Measurements from ENCODE around the gene TTC33. TPM values are rescaled to one million over a fixed set of nuclear protein-coding genes. Genes with fewer than 3 reads are reported as not detected.
A peak's percentile ranks its signal among the peaks of the same experiment; 100 is the strongest.

TTC33 gene
- total RNA-seq, 1 experiment from 2014 or later = 12.6 TPM

GRCh38 chr5:40681363-40682153 lies 74.2 kb downstream of the TTC33 start:
- BruUV-seq (replicated peaks) = no TSS peak
- ChIA-PET POLR2A (no interaction called here), CTCF (interaction anchor here (0.5 kb wide), 1 partner anchor 99 kb away, joined by 3 read pairs; no protein-coding TSS in a partner anchor)
- peak overlapping the region; percentile 72 to 92 for H3K4me3 ChIP-seq (ENCODE audit: low read depth in 2 of 2, low read length in 2 of 2)
- ATAC-seq (peak; percentile 32), DNase-seq (ENCODE audit: low read depth, low spot score) (no peak)
- in situ Hi-C loops (cut with HindIII; ENCODE audit: low pct_unique_long_range_greater_than_20kb, low sequenced_read_pairs) = no loop called here
- H3K4me1 ChIP-seq (ENCODE audit: control insufficient read depth, insufficient read depth, low read length) = peaks cover 53% of the 10 kb centered on the region
- TF ChIP-seq POLR2AphosphoS5 (IDR thresholded peaks at IDR 0.05; ENCODE audit: low read depth, low read length) (no peak), SIN3A (IDR thresholded peaks at IDR 0.05; ENCODE audit: borderline replicate concordance, insufficient read depth, low read depth, low read length) (0 out of 2 replicates have a peak, but pooled peaks have one; percentile 42), CTCF (IDR thresholded peaks at IDR 0.05) (no peak), TCF7L2 (IDR thresholded peaks at IDR 0.05; ENCODE audit: low read depth, low read length) (peak; percentile 71; the same call in 1 of the 2 replicates), REST (IDR thresholded peaks at IDR 0.05; ENCODE audit: insufficient read depth in 1 of 2, low read depth in 2 of 2, low read length in 1 of 2) (no peak)
- peak overlapping the region; percentile 91 for H3K27ac ChIP-seq (ENCODE audit: low read length)
- H3K9me3 ChIP-seq (ENCODE audit: control insufficient read depth, insufficient read depth, low read depth, low read length) = no peaks in the 10 kb centered on the region
- no peaks in the 10 kb centered on the region for H3K27me3 ChIP-seq (ENCODE audit: control insufficient read depth, insufficient read depth, low read length)
- intact Hi-C loops (cut with micrococcal nuclease; ENCODE audit: unreplicated experiment) = loop anchor here (10.0 kb wide), 1 partner anchor 517 kb away; no protein-coding TSS in a partner anchor
- no peaks in the 10 kb centered on the region; the same call in 1 of the 2 replicates for H3K36me3 ChIP-seq (ENCODE audit: control insufficient read depth, insufficient read depth, low read length)

DNA sequence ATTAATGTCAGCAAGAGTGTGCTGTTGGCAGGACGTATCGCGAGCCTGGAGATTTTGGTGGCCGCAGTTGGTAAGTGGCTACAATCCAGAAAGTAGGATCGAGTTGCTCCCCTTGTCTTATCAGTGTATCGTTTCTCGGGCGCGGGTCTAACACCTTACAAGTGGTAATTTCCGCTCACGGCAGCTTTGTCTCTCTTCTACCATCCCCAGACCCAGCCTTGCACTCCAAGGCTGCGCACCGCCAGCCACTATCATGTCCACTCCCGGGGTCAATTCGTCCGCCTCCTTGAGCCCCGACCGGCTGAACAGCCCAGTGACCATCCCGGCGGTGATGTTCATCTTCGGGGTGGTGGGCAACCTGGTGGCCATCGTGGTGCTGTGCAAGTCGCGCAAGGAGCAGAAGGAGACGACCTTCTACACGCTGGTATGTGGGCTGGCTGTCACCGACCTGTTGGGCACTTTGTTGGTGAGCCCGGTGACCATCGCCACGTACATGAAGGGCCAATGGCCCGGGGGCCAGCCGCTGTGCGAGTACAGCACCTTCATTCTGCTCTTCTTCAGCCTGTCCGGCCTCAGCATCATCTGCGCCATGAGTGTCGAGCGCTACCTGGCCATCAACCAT lies 74.9 kb downstream of the TTC33 start:
- POLR2A ChIA-PET = no interaction called here
- ATAC-seq (peak; percentile 14), DNase-seq (ENCODE audit: low read depth, low spot score) (no peak)
- Histone ChIP-seq H3K27me3 (ENCODE audit: control insufficient read depth, insufficient read depth, low read length) (no peaks in the 10 kb centered on the region), H3K4me3 (ENCODE audit: low read depth in 2 of 2, low read length in 2 of 2) (peak overlapping the region; percentile 72 to 92), H3K4me1 (ENCODE audit: control insufficient read depth, insufficient read depth, low read length) (peaks cover 47% of the 10 kb centered on the region), H3K9me3 (ENCODE audit: control insufficient read depth, insufficient read depth, low read depth, low read length) (no peaks in the 10 kb centered on the region), H3K36me3 (ENCODE audit: control insufficient read depth, insufficient read depth, low read length) (no peaks in the 10 kb centered on the region; the same call in 1 of the 2 replicates), H3K27ac (ENCODE audit: low read length) (peak overlapping the region; percentile 91)
- TF ChIP-seq CTCF (IDR thresholded peaks at IDR 0.05) (peak; percentile 62), TCF7L2 (IDR thresholded peaks at IDR 0.05; ENCODE audit: low read depth, low read length) (no peak)
- CTCF ChIA-PET = interaction anchor here (0.6 kb wide), 1 partner anchor 71 kb away, joined by 3 read pairs; no protein-coding TSS in a partner anchor
- BruUV-seq (replicated peaks) = no TSS peak
- intact Hi-C loops (cut with micrococcal nuclease; ENCODE audit: unreplicated experiment) (loop anchor here (10.0 kb wide), 1 partner anchor 516 kb away; no protein-coding TSS in a partner anchor), in situ Hi-C loops (cut with HindIII; ENCODE audit: low pct_unique_long_range_greater_than_20kb, low sequenced_read_pairs) (no loop called here)
